A172 (cell line): Measurements from ENCODE around the gene SYNPR. TPM values are rescaled to one million over a fixed set of nuclear protein-coding genes. Genes with fewer than 3 reads are reported as not detected.
"Not testable (repeated sequence)": the region's sequence is repeated elsewhere in the genome, so short reads cannot be mapped to it uniquely, and the experiment has no call there.

ENCODE experiments used
- DNase-seq: peaks from one replicate; pipeline ENCODE4 v3.0.0-alpha.2; 2015; ENCODE audit warnings: low spot score
- total RNA-seq: library from RNA; depleted of rRNA; stranded (reverse); fragments of >200 nt; shearing (Covaris generic); gene quantifications from 2 replicates; pipeline ENCODE4 v1.2.3, GENCODE V29; 2014

SYNPR gene
- total RNA-seq, 1 experiment from 2014 or later: not detected

GRCh38 chr3:63617391-63617790 lies 339.3 kb downstream of the SYNPR start:
- no peak for DNase-seq

- peak; percentile 22 for DNase-seq
Observed at GRCh38 chr3:63624941-63625560, 346.9 kb downstream of the SYNPR start.

GRCh38 chr3:63631670-63632069 lies 353.6 kb downstream of the SYNPR start:
- DNase-seq: no peak

GRCh38 chr3:63635186-63635585 lies 357.1 kb downstream of the SYNPR start:
- no peak for DNase-seq

- no peak for DNase-seq
Observed at GRCh38 chr3:63639806-63640205, 361.7 kb downstream of the SYNPR start.

- no peak for DNase-seq
Observed at GRCh38 chr3:63642488-63642887, 364.4 kb downstream of the SYNPR start.

GRCh38 chr3:63644212-63644797 lies 366.2 kb downstream of the SYNPR start:
- DNase-seq: no peak

- not testable (repeated sequence) for DNase-seq
Observed at GRCh38 chr3:63644928-63645781, 367.0 kb downstream of the SYNPR start.

GRCh38 chr3:63652066-63652725 lies 374.1 kb downstream of the SYNPR start, which contains the start of gene SNTN:
Gene SNTN, plus strand, starts transcription at chr3:63652675. Its CDS starts 13 bp downstream, at chr3:63652688.
- no peak for DNase-seq

- DNase-seq: no peak
Observed at GRCh38 chr3:63654211-63654610, 376.1 kb downstream of the SYNPR start.

GRCh38 chr3:63654931-63655330 lies 376.8 kb downstream of the SYNPR start:
- DNase-seq: no peak

GRCh38 chr3:63655519-63655918 lies 377.4 kb downstream of the SYNPR start:
- DNase-seq: peak; percentile 35

GRCh38 chr3:63656786-63657185 lies 378.7 kb downstream of the SYNPR start:
- no peak for DNase-seq

- DNase-seq: no peak
Observed at GRCh38 chr3:63661242-63661641, 383.1 kb downstream of the SYNPR start.

- no peak for DNase-seq
Observed at GRCh38 chr3:63662011-63662410, 383.9 kb downstream of the SYNPR start.

GRCh38 chr3:63662500-63662899 lies 384.4 kb downstream of the SYNPR start:
- DNase-seq: no peak
